H9 (cell line): ENCODE data around the gene LGALS3. TPM values are rescaled to one million over a fixed set of nuclear protein-coding genes. Genes with fewer than 3 reads are reported as not detected.
"Not testable (repeated sequence)": the region's sequence is repeated elsewhere in the genome, so short reads cannot be mapped to it uniquely, and the experiment has no call there.

Experiments used
- DNase-seq: peaks from one replicate; pipeline ENCODE4 v3.0.0-alpha.2; 2017
- H2AFZ ChIP-seq: one replicate; pipeline ENCODE4 v1.6.1; 2013; ENCODE audit warnings: mild to moderate bottlenecking, low read length, control low read depth, moderate library complexity
- H2AK5ac ChIP-seq: 2 replicates; pipeline ENCODE4 v1.6.1; 2013; ENCODE audit warnings: low read length, control low read depth, mixed read lengths; ENCODE audit not compliant: insufficient read length
- H2BK120ac ChIP-seq: one replicate; pipeline ENCODE4 v1.6.1; 2013; ENCODE audit warnings: low read depth, mild to moderate bottlenecking, low read length, control low read depth, inconsistent platforms; ENCODE audit not compliant: poor library complexity, severe bottlenecking
- H2BK12ac ChIP-seq: 2 replicates; pipeline ENCODE4 v1.6.1; 2013; ENCODE audit warnings: low read length, control low read depth, mixed read lengths, low read depth; ENCODE audit not compliant: insufficient read length
- H2BK15ac ChIP-seq: 2 replicates; pipeline ENCODE4 v1.6.1; 2013; ENCODE audit warnings: low read depth, low read length, control low read depth
- H2BK20ac ChIP-seq: one replicate; pipeline ENCODE4 v1.6.1; 2013; ENCODE audit warnings: low read depth, mild to moderate bottlenecking, low read length, control low read depth, inconsistent platforms; ENCODE audit not compliant: poor library complexity, severe bottlenecking
- H2BK5ac ChIP-seq: 2 replicates; pipeline ENCODE4 v1.6.1; 2013; ENCODE audit warnings: low read length, control low read depth, mixed read lengths; ENCODE audit not compliant: insufficient read length
- H3K14ac ChIP-seq: 2 replicates; pipeline ENCODE4 v1.6.1; 2013; ENCODE audit warnings: low read length, control low read depth; ENCODE audit not compliant: insufficient read depth
- H3K18ac ChIP-seq: 2 replicates; pipeline ENCODE4 v1.6.1; 2013; ENCODE audit warnings: low read depth, mild to moderate bottlenecking, mixed read lengths, low read length, control low read depth; ENCODE audit not compliant: insufficient read length
- H3K23ac ChIP-seq: 2 replicates; pipeline ENCODE4 v1.6.1; 2013; ENCODE audit warnings: low read length, control low read depth, mixed read lengths, low read depth; ENCODE audit not compliant: insufficient read length
- H3K23me2 ChIP-seq: 2 replicates; pipeline ENCODE4 v1.6.1; 2013; ENCODE audit warnings: low read depth, mild to moderate bottlenecking, mixed read lengths, low read length, control low read depth; ENCODE audit not compliant: insufficient read length, poor library complexity, severe bottlenecking
- H3K27ac ChIP-seq: 2 replicates; pipeline ENCODE4 v1.5.1; 2013; ENCODE audit warnings: low read length, control low read depth, mixed read lengths, low read depth; ENCODE audit not compliant: insufficient read length
- H3K27me3 ChIP-seq: 2 replicates; pipeline ENCODE4 v1.6.1; 2013; ENCODE audit warnings: low read length, control low read depth, inconsistent platforms; ENCODE audit not compliant: insufficient read depth
- H3K4ac ChIP-seq: 2 replicates; pipeline ENCODE4 v1.6.1; 2013; ENCODE audit warnings: low read depth, mild to moderate bottlenecking, control low read depth, inconsistent platforms, low read length, moderate library complexity
- H3K4me1 ChIP-seq: 2 replicates; pipeline ENCODE4 v1.6.1; 2013; ENCODE audit warnings: low read length, control low read depth, inconsistent platforms; ENCODE audit not compliant: insufficient read depth
- H3K4me2 ChIP-seq: 2 replicates; pipeline ENCODE4 v1.6.1; 2013; ENCODE audit warnings: low read length, control low read depth, mixed read lengths; ENCODE audit not compliant: insufficient read length, insufficient read depth
- H3K56ac ChIP-seq: 2 replicates; pipeline ENCODE4 v1.6.1; 2013; ENCODE audit warnings: low read depth, mild to moderate bottlenecking, mixed read lengths, low read length, control low read depth; ENCODE audit not compliant: insufficient read length
- H3K79me1 ChIP-seq: 2 replicates; pipeline ENCODE4 v1.6.1; 2013; ENCODE audit warnings: low read depth, mild to moderate bottlenecking, moderate library complexity, low read length, control low read depth, inconsistent platforms; ENCODE audit not compliant: insufficient read depth, poor library complexity, severe bottlenecking
- H3K79me2 ChIP-seq: 2 replicates; pipeline ENCODE4 v1.6.1; 2013; ENCODE audit warnings: low read length, control low read depth, inconsistent platforms; ENCODE audit not compliant: insufficient read depth
- H3K9ac ChIP-seq: 2 replicates; pipeline ENCODE4 v1.6.1; 2013; ENCODE audit warnings: low read length, control low read depth, mixed read lengths; ENCODE audit not compliant: insufficient read length; ENCODE audit errors: extremely low read depth
- H3K9me3 ChIP-seq: one replicate; pipeline ENCODE4 v1.6.1; 2013; ENCODE audit warnings: low read depth, low read length, inconsistent platforms; ENCODE audit not compliant: control insufficient read depth
- H3T11ph ChIP-seq: one replicate; pipeline ENCODE4 v1.6.1; 2013; ENCODE audit warnings: mild to moderate bottlenecking, low read length, control low read depth, inconsistent platforms
- H4K20me1 ChIP-seq: one replicate; pipeline ENCODE4 v1.6.1; 2013; ENCODE audit not compliant: control insufficient read depth, insufficient read length, insufficient read depth
- H4K5ac ChIP-seq: 2 replicates; pipeline ENCODE4 v1.6.1; 2013; ENCODE audit warnings: low read depth, mild to moderate bottlenecking, mixed read lengths, low read length, control low read depth; ENCODE audit not compliant: insufficient read length
- H4K8ac ChIP-seq: replicated peaks from 2 replicates; pipeline ENCODE4 v1.6.1; 2013; ENCODE audit warnings: low read length, control low read depth, mixed read lengths, low read depth; ENCODE audit not compliant: insufficient read length
- H4K91ac ChIP-seq: 2 replicates; pipeline ENCODE4 v1.6.1; 2013; ENCODE audit warnings: low read depth, mild to moderate bottlenecking, moderate library complexity, mixed read lengths, low read length, control low read depth; ENCODE audit not compliant: insufficient read length
- H3K27ac Mint-ChIP-seq, 3 experiments: 2 replicates in 2 of 3; 3 replicates in 1 of 3; pipeline ENCODE4 v1.8.0; 2020 to 2021; ENCODE audit warnings: mixed read lengths in 3 of 3, mild to moderate bottlenecking in 1 of 3, moderate library complexity in 1 of 3
- H3K27me3 Mint-ChIP-seq: 2 replicates; pipeline ENCODE4 v1.8.0; 2021; ENCODE audit warnings: low read depth, mild to moderate bottlenecking, moderate library complexity, mixed read lengths
- H3K36me3 Mint-ChIP-seq, 3 experiments: 2 replicates in 2 of 3; 3 replicates in 1 of 3; pipeline ENCODE4 v1.8.0; 2020 to 2021; ENCODE audit warnings: low read depth in 3 of 3, mixed read lengths in 3 of 3; ENCODE audit not compliant: insufficient read depth in 1 of 3
- H3K4me1 Mint-ChIP-seq, 2 experiments: 2 replicates each; pipeline ENCODE4 v1.8.0; 2020; ENCODE audit warnings: mixed read lengths in 2 of 2
- H3K4me3 Mint-ChIP-seq, 2 experiments: 2 replicates in 1 of 2; 3 replicates in 1 of 2; pipeline ENCODE4 v1.8.0; 2020 to 2021; ENCODE audit warnings: mild to moderate bottlenecking in 2 of 2, mixed read lengths in 2 of 2, moderate library complexity in 1 of 2
- H3K9me3 Mint-ChIP-seq, 2 experiments: 2 replicates in 1 of 2; 3 replicates in 1 of 2; pipeline ENCODE4 v1.8.0; 2020; ENCODE audit warnings: mild to moderate bottlenecking in 2 of 2, mixed read lengths in 2 of 2, moderate library complexity in 1 of 2
- CTCF ChIP-seq: fragments of 200-600 bp; sonication (generic); conservative IDR thresholded peaks from 3 replicates; pipeline ENCODE4 v1.8.0; 2021; ENCODE audit warnings: antibody characterized with exemption, mild to moderate bottlenecking
- WGBS: extraction: QIAGEN DNeasy Blood & Tissue Kit; methylation state at CpG from one replicate; pipeline ENCODE4 v1.1.7; 2013; ENCODE audit warnings: missing lambda C conversion rate, low lambda C conversion rate, mixed read lengths; ENCODE audit not compliant: insufficient read length; ENCODE audit errors: extremely low coverage; 5-methylcytosine and 5-hydroxymethylcytosine counted together
- long read RNA-seq: library from polyadenylated mRNA; unstranded; transcript quantifications from one replicate; pipeline ENCODE4 v2.0.0, GENCODE V29; 2020
- total RNA-seq: library from RNA; stranded (reverse); gene quantifications from 2 replicates; pipeline ENCODE4 v1.2.1, GENCODE V29; 2021

The LGALS3 gene
- total RNA-seq: 3.7 and 4.0 TPM in 2 replicates
- long read RNA-seq, transcript LGALS3-201 (6 exons, 1,146 nt): major isoform, 9 of 12 reads
- long read RNA-seq, partial matches to known transcripts: 0 of 12 reads
- long read RNA-seq, other reads (novel, unspliced or antisense): 3 of 12 reads

GRCh38 chr14:55129086-55129427 is at the start of gene LGALS3:
Gene LGALS3 (plus strand): TSS chr14:55129252. CDS start chr14:55137374, 8,122 bp downstream.
- no peak within 1 kb of the TSS for H3K23ac ChIP-seq
- peaks cover 6% of the 10 kb centered on the region; the same call in 1 of the 2 replicates for H3K27me3 ChIP-seq
- WGBS: no CpG with 5 or more reads among the region's 50 CpGs
- no peak for TF ChIP-seq CTCF
- H3K79me2 ChIP-seq: no peaks in the 10 kb centered on the region
- H4K91ac ChIP-seq: no peak within 1 kb of the TSS
- peak; percentile 64 for DNase-seq
- no peaks in the 10 kb centered on the region for H3K9me3 ChIP-seq
- Mint-ChIP-seq H3K4me1 (peaks cover 5 to 9% of the 10 kb centered on the region in 2 experiments), H3K27me3 (peaks cover 62% of the 10 kb centered on the region), H3K27ac (no peak within 1 kb of the TSS), H3K36me3 (no peaks in the 10 kb centered on the region; a peak in 1 of 7 replicates), H3K9me3 (no peaks in the 10 kb centered on the region), H3K4me3 (peak within 1 kb of the TSS; percentile 61 to 79)
- no peak within 1 kb of the TSS for H4K5ac ChIP-seq
- no peaks in the 10 kb centered on the region for H4K20me1 ChIP-seq
- no peak within 1 kb of the TSS for H2AFZ ChIP-seq
- no peaks in the 10 kb centered on the region for H3K79me1 ChIP-seq
- no peak within 1 kb of the TSS for H2BK20ac ChIP-seq
- no peak within 1 kb of the TSS for H2AK5ac ChIP-seq
- peak within 1 kb of the TSS; percentile 86 for H3K4me2 ChIP-seq
- no peak within 1 kb of the TSS for H3K56ac ChIP-seq
- H3K4me1 ChIP-seq: no peaks in the 10 kb centered on the region
- peaks cover 12% of the 10 kb centered on the region for H3K23me2 ChIP-seq
- H3K4ac ChIP-seq: no peak within 1 kb of the TSS
- H2BK12ac ChIP-seq: no peak within 1 kb of the TSS
- H3K18ac ChIP-seq: no peak within 1 kb of the TSS
- no peak within 1 kb of the TSS; the same call in 1 of the 2 replicates for H2BK15ac ChIP-seq
- no peak within 1 kb of the TSS for H3K27ac ChIP-seq
- no peak within 1 kb of the TSS for H4K8ac ChIP-seq
- peak within 1 kb of the TSS; percentile 78; the same call in 1 of the 2 replicates for H3K14ac ChIP-seq
- no peak within 1 kb of the TSS for H3T11ph ChIP-seq
- H2BK5ac ChIP-seq: no peak within 1 kb of the TSS
- H3K9ac ChIP-seq: no peak within 1 kb of the TSS
- no peak within 1 kb of the TSS for H2BK120ac ChIP-seq

- not testable (repeated sequence) for H3K9ac ChIP-seq, H3K23ac ChIP-seq, DNase-seq, H3K79me2 ChIP-seq, H3K9me3 ChIP-seq, H3K36me3 Mint-ChIP-seq, H3K4me1 Mint-ChIP-seq, H2BK12ac ChIP-seq, H3K23me2 ChIP-seq, H4K20me1 ChIP-seq, H3K27ac ChIP-seq, H3K27me3 Mint-ChIP-seq, H3K9me3 Mint-ChIP-seq, H3K79me1 ChIP-seq, H2AFZ ChIP-seq, H4K8ac ChIP-seq, H3K4me2 ChIP-seq, H3K27ac Mint-ChIP-seq, H2AK5ac ChIP-seq, H2BK15ac ChIP-seq, H3K4ac ChIP-seq, H3K18ac ChIP-seq, H4K5ac ChIP-seq, H3K56ac ChIP-seq, H2BK5ac ChIP-seq, H4K91ac ChIP-seq, H2BK20ac ChIP-seq, H2BK120ac ChIP-seq, H3K14ac ChIP-seq, H3K4me1 ChIP-seq, H3K4me3 Mint-ChIP-seq, H3T11ph ChIP-seq, H3K27me3 ChIP-seq
- WGBS: no CpG with 5 or more reads among the region's 6 CpGs
Observed at GRCh38 chr14:55079961-55080360, 49.1 kb upstream of the LGALS3 start.
